Left lung (tissue), 10 donors: Measurements from ENCODE around the gene ZNF709. TPM values are rescaled to one million over a fixed set of nuclear protein-coding genes. Genes with fewer than 3 reads are reported as not detected.
"Not testable (repeated sequence)": the region's sequence is repeated elsewhere in the genome, so short reads cannot be mapped to it uniquely, and the experiment has no call there.

Experiments used
- ATAC-seq: fragments of 200-7000 bp; cut with Tn5 transposase; one replicate; pipeline ENCODE4 v1.9.1; 2020; ENCODE audit warnings: moderate library complexity
- DNase-seq, 4 donors: peaks; one replicate each; pipeline ENCODE4 v3.0.0-alpha.2; 2013 to 2020
- H3K27ac ChIP-seq, 2 donors: fragments of 200-600 bp; sonication (generic) in 1 of 2; one replicate each; pipeline versions ENCODE4 v1.5.0 to v1.8.0; 2020 to 2021
- H3K27me3 ChIP-seq, 2 donors: fragments of 200-600 bp; sonication (generic) in 1 of 2; one replicate each; pipeline versions ENCODE4 v1.5.0 to v1.8.0; 2020 to 2021
- H3K36me3 ChIP-seq, 2 donors: fragments of 200-600 bp; sonication (generic) in 1 of 2; one replicate each; pipeline versions ENCODE4 v1.5.0 to v1.8.0; 2020 to 2021
- H3K4me1 ChIP-seq, 2 donors: fragments of 200-600 bp; one replicate each; pipeline ENCODE4 v1.8.0; 2021
- H3K4me3 ChIP-seq, 2 donors: fragments of 200-600 bp; sonication (generic) in 1 of 2; one replicate each; pipeline versions ENCODE4 v1.5.0 to v1.8.0; 2020 to 2021; ENCODE audit warnings: mild to moderate bottlenecking in 1 of 2
- H3K9me3 ChIP-seq, 2 donors: fragments of 200-600 bp; sonication (generic) in 1 of 2; one replicate each; pipeline versions ENCODE4 v1.5.0 to v1.8.0; 2020 to 2021
- CTCF ChIP-seq, 2 donors: fragments of 200-600 bp; sonication (generic) in 1 of 2; IDR thresholded peaks; one replicate each; pipeline versions ENCODE4 v1.5.0 to v1.8.0; 2021; ENCODE audit warnings: antibody characterized with exemption in 2 of 2
- intact Hi-C, 2 donors: fragments of 100-400 bp; cut with DNase I; formaldehyde crosslinking; loops; one replicate each; pipeline versions ENCODE4 v1.11.2 to v1.14.2; 2022
- polyA plus RNA-seq, 6 donors: library from polyadenylated mRNA; unstranded; fragments of 120-200 nt; gene quantifications; one replicate each; pipeline ENCODE4 v1.2.1, GENCODE V29; 2013; ENCODE audit not compliant: insufficient read length in 6 of 6
- total RNA-seq, 2 donors: library from RNA; stranded (reverse); fragmentation: NEBNext Ultra II Directional; extraction: Animal tissue kit (Norgen Biotek cat#: 25700); gene quantifications; one replicate each; pipeline ENCODE4 v1.2.1, GENCODE V29; 2021
- donor health status: DM: no; HTN: yes; CAD: no.
- donor health status: DM: no; HTN: no; CAD: no.

ZNF709 gene
- total and polyA plus RNA-seq, 8 donors, result 1.8 to 10.4 (median 8.6) TPM

- H3K36me3 ChIP-seq, result peaks cover 0 to 23% of the 10 kb centered on the region in 2 donors
- no peak for TF ChIP-seq CTCF (IDR thresholded peaks at IDR 0.05)
Observed at GRCh38 chr19:12425888-12426274, 58.7 kb downstream of the ZNF709 start.

GRCh38 chr19:12425236-12425887, 59.3 kb downstream of the ZNF709 start:
- H3K4me3 ChIP-seq, result no peak overlapping the region
- no peaks in the 10 kb centered on the region for H3K27me3 ChIP-seq
- no peak for DNase-seq
- peaks cover 0 to 18% of the 10 kb centered on the region in 2 donors for H3K36me3 ChIP-seq
- ATAC-seq, result no peak
- peaks cover 0 to 44% of the 10 kb centered on the region in 2 donors for H3K9me3 ChIP-seq
- no peaks in the 10 kb centered on the region for H3K4me1 ChIP-seq
- intact Hi-C loops, result no loop called here
- no peak for TF ChIP-seq CTCF (IDR thresholded peaks at IDR 0.05)
- peak overlapping the region in 1 of 2 donors; percentile 67 for H3K27ac ChIP-seq

More at GRCh38 chr19:12425888-12426274, 58.7 kb downstream of the ZNF709 start:
- intact Hi-C loops, result no loop called here
- Histone ChIP-seq H3K27me3 (no peaks in the 10 kb centered on the region), H3K27ac (peak overlapping the region in 1 of 2 donors; percentile 67), H3K4me3 (no peak overlapping the region), H3K9me3 (peaks cover 0 to 47% of the 10 kb centered on the region in 2 donors), H3K4me1 (no peaks in the 10 kb centered on the region)
- DNase-seq (no peak), ATAC-seq (no peak)

GRCh38 chr19:12417273-12417672, 67.3 kb downstream of the ZNF709 start:
- intact Hi-C loops, H3K27ac ChIP-seq, ATAC-seq: not testable (repeated sequence)

GRCh38 chr19:12411893-12412292, 72.7 kb downstream of the ZNF709 start:
- no peaks in the 10 kb centered on the region for H3K27me3 ChIP-seq
- DNase-seq, result no peak
- no peaks in the 10 kb centered on the region for H3K36me3 ChIP-seq
- H3K9me3 ChIP-seq, result peaks cover 0 to 15% of the 10 kb centered on the region in 2 donors
- no peak overlapping the region for H3K27ac ChIP-seq
- intact Hi-C loops, result no loop called here
- no peak for TF ChIP-seq CTCF (IDR thresholded peaks at IDR 0.05)
- no peaks in the 10 kb centered on the region for H3K4me1 ChIP-seq
- no peak for ATAC-seq
- no peak overlapping the region for H3K4me3 ChIP-seq

More at GRCh38 chr19:12417273-12417672, 67.3 kb downstream of the ZNF709 start:
- not testable (repeated sequence) for H3K4me3 ChIP-seq, DNase-seq, H3K27me3 ChIP-seq, H3K36me3 ChIP-seq, H3K4me1 ChIP-seq
- peaks cover 0 to 37% of the 10 kb centered on the region in 2 donors for H3K9me3 ChIP-seq

Other genes starting within 250 kb of the ZNF709 start
- gene ZNF44, start 189.9 kb downstream of the ZNF709 start, total RNA-seq, result 10 to 100 TPM; 10.6 to 12.0 TPM
- 10 to 100 TPM; 25.1 to 33.8 (median 31.1) TPM for gene ZNF44, start 189.9 kb downstream of the ZNF709 start, polyA plus RNA-seq
- gene ZNF563, start 151.2 kb downstream of the ZNF709 start, total RNA-seq, result 1 to 10 TPM; 4.0 to 4.1 TPM
- gene ZNF563, start 151.2 kb downstream of the ZNF709 start, polyA plus RNA-seq, result 1 to 10 TPM; 3.9 to 5.9 (median 4.5) TPM
- gene ZNF442, start 119.1 kb downstream of the ZNF709 start, total RNA-seq, result 1 to 10 TPM; 3.2 to 3.5 TPM
- gene ZNF442, start 119.1 kb downstream of the ZNF709 start, polyA plus RNA-seq, result 1 to 10 TPM; 5.2 to 7.1 (median 5.5) TPM
- gene ZNF799, start 83.5 kb downstream of the ZNF709 start, total RNA-seq, result 1 to 10 TPM; 4.2 to 7.1 TPM
- gene ZNF799, start 83.5 kb downstream of the ZNF709 start, polyA plus RNA-seq, result 10 to 100 TPM in 4 of 6 donors, 1 to 10 TPM in 2; 9.2 to 14.8 (median 11.1) TPM
- 1 to 10 TPM; 4.3 to 4.7 TPM for gene ZNF443, start 43.8 kb downstream of the ZNF709 start, total RNA-seq
- gene ZNF443, start 43.8 kb downstream of the ZNF709 start, polyA plus RNA-seq, result 10 to 100 TPM; 14.6 to 25.4 (median 19.7) TPM
- 10 to 100 TPM in 1 of 2 donors, 1 to 10 TPM in 1; 9.9 to 12.5 TPM for gene ZNF564, start 66.7 kb upstream of the ZNF709 start, total RNA-seq
- gene ZNF564, start 66.7 kb upstream of the ZNF709 start, polyA plus RNA-seq, result 10 to 100 TPM in 3 of 6 donors, 1 to 10 TPM in 3; 7.4 to 12.6 (median 10.3) TPM
- 10 to 100 TPM in 1 of 2 donors, 1 to 10 TPM in 1; 9.2 to 11.7 TPM for gene ZNF490, start 126.0 kb upstream of the ZNF709 start, total RNA-seq
- 1 to 10 TPM; 5.1 to 6.0 (median 5.4) TPM for gene ZNF490, start 126.0 kb upstream of the ZNF709 start, polyA plus RNA-seq
- gene ZNF791, start 126.1 kb upstream of the ZNF709 start, total RNA-seq, result 10 to 100 TPM; 18.0 to 23.3 TPM
- gene ZNF791, start 126.1 kb upstream of the ZNF709 start, polyA plus RNA-seq, result 10 to 100 TPM; 20.6 to 23.8 (median 21.9) TPM
- 100 to 1,000 TPM; 164 to 176 TPM for gene MAN2B1, start 181.9 kb upstream of the ZNF709 start, total RNA-seq
- 10 to 100 TPM; 31.7 to 42.8 (median 38.1) TPM for gene MAN2B1, start 181.9 kb upstream of the ZNF709 start, polyA plus RNA-seq
- 10 to 100 TPM in 1 of 2 donors, 1 to 10 TPM in 1; 9.0 to 10.8 TPM for gene WDR83, start 182.0 kb upstream of the ZNF709 start, total RNA-seq
- 10 to 100 TPM; 21.7 to 27.1 (median 23.2) TPM for gene WDR83, start 182.0 kb upstream of the ZNF709 start, polyA plus RNA-seq
- 10 to 100 TPM; 63.8 to 70.1 TPM for gene DHPS, start 197.1 kb upstream of the ZNF709 start, total RNA-seq
- 10 to 100 TPM; 81.4 to 96.9 (median 84.1) TPM for gene DHPS, start 197.1 kb upstream of the ZNF709 start, polyA plus RNA-seq
- gene GNG14, start 203.2 kb upstream of the ZNF709 start, total RNA-seq, result not detected
- under 1 TPM in 2 of 6 donors, not detected in 4; 0.55 to 0.73 TPM for gene GNG14, start 203.2 kb upstream of the ZNF709 start, polyA plus RNA-seq
- 1 to 10 TPM; 6.0 to 6.9 TPM for gene FBXW9, start 211.8 kb upstream of the ZNF709 start, total RNA-seq
- gene FBXW9, start 211.8 kb upstream of the ZNF709 start, polyA plus RNA-seq, result 10 to 100 TPM in 5 of 6 donors, 1 to 10 TPM in 1; 9.0 to 13.1 (median 10.9) TPM
- 10 to 100 TPM; 54.8 to 64.3 TPM for gene TNPO2, start 239.1 kb upstream of the ZNF709 start, total RNA-seq
- 10 to 100 TPM; 76.5 to 92.6 (median 80.3) TPM for gene TNPO2, start 239.1 kb upstream of the ZNF709 start, polyA plus RNA-seq
- 100 to 1,000 TPM; 115 to 128 TPM for gene TRIR, start 249.9 kb upstream of the ZNF709 start, total RNA-seq
- gene TRIR, start 249.9 kb upstream of the ZNF709 start, polyA plus RNA-seq, result 100 to 1,000 TPM; 130 to 183 (median 151) TPM